OCI-LY1 (cell line): ENCODE results near the gene SLC39A11.

Source experiments
- EZH2 ChIP-seq: fragments of 200-600 bp; sonication (generic), shearing (Covaris generic); IDR thresholded peaks from 2 replicates; pipeline ENCODE4 v1.8.0; 2017; ENCODE audit warnings: borderline replicate concordance, mixed run types, mild to moderate bottlenecking, antibody characterized with exemption, low read length, moderate library complexity, mixed read lengths
- TF ChIP-seq, protein P1 (sequence below): fragments of 200-600 bp; sonication (generic), shearing (Covaris generic); IDR thresholded peaks from 2 replicates; pipeline ENCODE4 v1.5.1; 2017; ENCODE audit warnings: mild to moderate bottlenecking, antibody characterized with exemption, low read length, moderate library complexity, mixed read lengths

DNA sequence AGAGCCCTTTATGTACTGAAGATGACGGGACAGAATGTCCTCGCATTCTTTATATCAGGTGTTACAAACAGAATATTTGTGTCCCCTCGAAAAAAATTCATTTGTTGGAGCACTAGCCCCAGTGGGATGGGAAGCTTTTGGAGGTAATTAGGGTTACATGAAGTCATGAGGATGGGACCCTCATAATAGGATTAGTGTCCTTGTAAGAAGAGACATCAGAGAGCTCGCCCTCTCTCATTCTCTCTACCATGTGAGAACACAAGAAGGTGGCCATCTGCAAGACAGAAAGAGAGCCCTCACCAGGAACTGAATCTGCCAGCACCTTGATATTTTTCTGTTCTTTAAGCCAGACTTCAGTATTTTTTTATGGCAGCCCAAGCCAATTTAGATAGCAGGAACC lies 72.4 kb downstream of the SLC39A11 start:
- TF ChIP-seq, protein P1, sequence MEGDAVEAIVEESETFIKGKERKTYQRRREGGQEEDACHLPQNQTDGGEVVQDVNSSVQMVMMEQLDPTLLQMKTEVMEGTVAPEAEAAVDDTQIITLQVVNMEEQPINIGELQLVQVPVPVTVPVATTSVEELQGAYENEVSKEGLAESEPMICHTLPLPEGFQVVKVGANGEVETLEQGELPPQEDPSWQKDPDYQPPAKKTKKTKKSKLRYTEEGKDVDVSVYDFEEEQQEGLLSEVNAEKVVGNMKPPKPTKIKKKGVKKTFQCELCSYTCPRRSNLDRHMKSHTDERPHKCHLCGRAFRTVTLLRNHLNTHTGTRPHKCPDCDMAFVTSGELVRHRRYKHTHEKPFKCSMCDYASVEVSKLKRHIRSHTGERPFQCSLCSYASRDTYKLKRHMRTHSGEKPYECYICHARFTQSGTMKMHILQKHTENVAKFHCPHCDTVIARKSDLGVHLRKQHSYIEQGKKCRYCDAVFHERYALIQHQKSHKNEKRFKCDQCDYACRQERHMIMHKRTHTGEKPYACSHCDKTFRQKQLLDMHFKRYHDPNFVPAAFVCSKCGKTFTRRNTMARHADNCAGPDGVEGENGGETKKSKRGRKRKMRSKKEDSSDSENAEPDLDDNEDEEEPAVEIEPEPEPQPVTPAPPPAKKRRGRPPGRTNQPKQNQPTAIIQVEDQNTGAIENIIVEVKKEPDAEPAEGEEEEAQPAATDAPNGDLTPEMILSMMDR = no peak
- no peak for TF ChIP-seq EZH2
